ENCODE results near the gene SLC12A4. TPM values are rescaled to one million over a fixed set of nuclear protein-coding genes. Genes with fewer than 3 reads are reported as not detected.

Gene SLC12A4
- total RNA-seq, 1 donor from 2014 or later = 8.8 TPM

DNA sequence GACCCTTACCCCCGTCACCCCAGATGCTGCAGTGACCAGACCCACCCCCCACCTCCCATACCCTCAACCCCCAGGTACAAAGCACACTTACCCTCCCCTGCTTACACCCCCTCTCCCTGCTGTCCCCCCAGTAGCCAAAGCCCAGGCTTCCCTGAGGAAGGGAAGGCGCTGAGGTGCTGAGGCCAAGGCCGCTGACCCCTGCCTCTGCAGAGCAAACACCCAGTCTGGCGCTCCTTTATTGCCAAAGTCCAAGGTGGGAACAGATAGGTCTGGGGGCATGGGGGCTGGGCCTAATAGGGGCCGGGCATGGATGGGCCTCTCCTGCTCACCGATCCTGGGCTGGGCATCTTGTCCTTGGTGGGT, 25.2 kb downstream of the SLC12A4 start:
- Histone ChIP-seq H3K4me1 (peaks cover 16% of the 10 kb centered on the region), H3K9me3 (ENCODE audit: low read depth) (no peaks in the 10 kb centered on the region), H3K27me3 (no peaks in the 10 kb centered on the region), H3K79me2 (ENCODE audit: low read depth) (no peaks in the 10 kb centered on the region), H4K20me1 (ENCODE audit: low read depth) (peaks cover 37% of the 10 kb centered on the region), H3K4me2 (no peak overlapping the region), H3K9ac (no peak overlapping the region), H3F3A (ENCODE audit: low read depth) (peaks cover 36% of the 10 kb centered on the region), H3K36me3 (no peaks in the 10 kb centered on the region), H3K4me3 (no peak overlapping the region), H2AFZ (replicated peaks) (no peak overlapping the region), H3K27ac (no peak overlapping the region)
- Mint-ChIP-seq H3K4me3 (no peak overlapping the region), H3K9me3 (no peaks in the 10 kb centered on the region), H3K36me3 (peaks cover 1% of the 10 kb centered on the region), H3K27ac (peak overlapping the region; percentile 33), H3K27me3 (ENCODE audit: insufficient read depth, low read depth) (peaks cover 4% of the 10 kb centered on the region), H3K4me1 (peaks cover 20% of the 10 kb centered on the region)
- TF ChIP-seq, protein P1, sequence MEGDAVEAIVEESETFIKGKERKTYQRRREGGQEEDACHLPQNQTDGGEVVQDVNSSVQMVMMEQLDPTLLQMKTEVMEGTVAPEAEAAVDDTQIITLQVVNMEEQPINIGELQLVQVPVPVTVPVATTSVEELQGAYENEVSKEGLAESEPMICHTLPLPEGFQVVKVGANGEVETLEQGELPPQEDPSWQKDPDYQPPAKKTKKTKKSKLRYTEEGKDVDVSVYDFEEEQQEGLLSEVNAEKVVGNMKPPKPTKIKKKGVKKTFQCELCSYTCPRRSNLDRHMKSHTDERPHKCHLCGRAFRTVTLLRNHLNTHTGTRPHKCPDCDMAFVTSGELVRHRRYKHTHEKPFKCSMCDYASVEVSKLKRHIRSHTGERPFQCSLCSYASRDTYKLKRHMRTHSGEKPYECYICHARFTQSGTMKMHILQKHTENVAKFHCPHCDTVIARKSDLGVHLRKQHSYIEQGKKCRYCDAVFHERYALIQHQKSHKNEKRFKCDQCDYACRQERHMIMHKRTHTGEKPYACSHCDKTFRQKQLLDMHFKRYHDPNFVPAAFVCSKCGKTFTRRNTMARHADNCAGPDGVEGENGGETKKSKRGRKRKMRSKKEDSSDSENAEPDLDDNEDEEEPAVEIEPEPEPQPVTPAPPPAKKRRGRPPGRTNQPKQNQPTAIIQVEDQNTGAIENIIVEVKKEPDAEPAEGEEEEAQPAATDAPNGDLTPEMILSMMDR (IDR thresholded peaks at IDR 0.05) = no peak
- no peak for TF ChIP-seq EZH2 (IDR thresholded peaks at IDR 0.05)
- no peak for DNase-seq (ENCODE audit: low spot score)

DNA sequence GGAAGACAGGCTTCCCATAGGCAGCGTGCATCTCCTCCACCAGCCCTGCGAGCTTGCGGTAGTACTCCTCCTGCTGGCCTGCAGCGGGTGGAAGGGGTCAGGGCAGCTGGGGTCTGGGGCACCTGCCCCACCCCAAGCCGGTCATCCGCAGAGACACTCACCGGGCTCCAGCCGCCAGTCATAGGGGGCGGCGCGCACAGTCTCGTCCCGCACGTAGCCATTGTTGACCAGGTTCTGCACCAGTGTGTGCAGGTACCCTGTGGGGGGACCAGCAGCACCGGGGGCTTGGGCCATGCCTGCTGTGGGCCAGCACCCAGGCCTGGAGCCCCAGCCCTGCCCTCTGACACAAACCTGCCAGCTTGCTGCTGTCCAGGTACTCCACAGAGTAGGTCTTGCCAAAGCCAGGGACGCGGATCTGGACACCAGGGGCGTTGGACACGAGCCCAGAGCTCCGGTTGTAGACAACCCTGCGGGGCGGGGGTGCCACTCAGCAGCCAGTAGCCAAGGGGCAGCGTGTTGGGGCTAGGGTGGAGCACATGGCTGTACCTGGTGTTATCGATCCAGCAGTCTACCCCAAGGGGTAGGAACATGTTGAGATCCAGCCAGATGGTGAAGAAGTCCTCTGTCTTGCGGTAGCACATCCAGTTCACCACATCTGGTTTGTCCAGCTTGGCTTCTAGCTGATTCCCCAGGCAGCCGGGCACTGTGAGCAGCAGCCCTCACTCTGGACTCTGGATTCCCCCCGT, 25.8 kb downstream of the SLC12A4 start:
- peaks cover 36% of the 10 kb centered on the region for H3F3A ChIP-seq (ENCODE audit: low read depth)
- Mint-ChIP-seq H3K9me3 (no peaks in the 10 kb centered on the region), H3K36me3 (peaks cover 1% of the 10 kb centered on the region), H3K4me3 (no peak overlapping the region), H3K27ac (no peak overlapping the region), H3K4me1 (peaks cover 20% of the 10 kb centered on the region), H3K27me3 (ENCODE audit: insufficient read depth, low read depth) (peaks cover 3% of the 10 kb centered on the region)
- no peak for TF ChIP-seq EZH2phosphoT487 (IDR thresholded peaks at IDR 0.05)
- TF ChIP-seq, protein P1 (IDR thresholded peaks at IDR 0.05) = no peak
- TF ChIP-seq EZH2 (IDR thresholded peaks at IDR 0.05) = no peak
- peaks cover 16% of the 10 kb centered on the region for H3K4me1 ChIP-seq
- H3K9ac ChIP-seq = no peak overlapping the region
- H3K4me3 ChIP-seq = no peak overlapping the region
- peaks cover 37% of the 10 kb centered on the region for H4K20me1 ChIP-seq (ENCODE audit: low read depth)
- DNase-seq (ENCODE audit: low spot score) = no peak
- no peaks in the 10 kb centered on the region for H3K79me2 ChIP-seq (ENCODE audit: low read depth)
- H3K4me2 ChIP-seq = no peak overlapping the region
- H3K27me3 ChIP-seq = no peaks in the 10 kb centered on the region
- no peak overlapping the region for H2AFZ ChIP-seq (replicated peaks)
- no peaks in the 10 kb centered on the region for H3K9me3 ChIP-seq (ENCODE audit: low read depth)
- no peak overlapping the region for H3K27ac ChIP-seq
- H3K36me3 ChIP-seq = no peaks in the 10 kb centered on the region

DNA sequence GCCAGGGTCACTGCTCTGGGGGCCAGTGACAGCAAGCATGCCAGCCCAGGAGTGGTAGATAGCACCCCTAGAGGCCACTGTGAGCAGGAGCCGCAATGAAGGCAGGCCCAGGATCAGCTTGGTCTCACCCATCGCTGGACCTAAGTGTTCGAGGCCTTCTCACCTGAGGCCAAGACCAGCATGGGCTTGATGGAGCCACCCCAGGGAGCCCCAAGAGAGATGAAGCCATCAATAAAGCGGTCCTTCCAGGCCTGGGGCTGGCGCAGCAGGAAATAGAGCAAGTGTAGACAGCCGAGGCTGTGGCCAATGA, 26.3 kb downstream of the SLC12A4 start:
- DNase-seq (ENCODE audit: low spot score) = peak; percentile 73
- H3K36me3 ChIP-seq = no peaks in the 10 kb centered on the region
- Mint-ChIP-seq H3K27ac (no peak overlapping the region), H3K36me3 (peaks cover 1% of the 10 kb centered on the region), H3K4me3 (no peak overlapping the region), H3K9me3 (no peaks in the 10 kb centered on the region), H3K27me3 (ENCODE audit: insufficient read depth, low read depth) (peaks cover 5% of the 10 kb centered on the region), H3K4me1 (peaks cover 24% of the 10 kb centered on the region)
- peaks cover 17% of the 10 kb centered on the region for H3K4me1 ChIP-seq
- TF ChIP-seq EZH2phosphoT487 (IDR thresholded peaks at IDR 0.05) (no peak), EZH2 (IDR thresholded peaks at IDR 0.05) (no peak)
- TF ChIP-seq, protein P1 (IDR thresholded peaks at IDR 0.05) = peak; percentile 76
- peaks cover 36% of the 10 kb centered on the region for H3F3A ChIP-seq (ENCODE audit: low read depth)
- H4K20me1 ChIP-seq (ENCODE audit: low read depth) = peaks cover 39% of the 10 kb centered on the region
- H2AFZ ChIP-seq (replicated peaks) = no peak overlapping the region
- H3K9me3 ChIP-seq (ENCODE audit: low read depth) = no peaks in the 10 kb centered on the region
- no peak overlapping the region for H3K4me2 ChIP-seq
- no peaks in the 10 kb centered on the region for H3K27me3 ChIP-seq
- no peak overlapping the region for H3K4me3 ChIP-seq
- no peak overlapping the region for H3K9ac ChIP-seq
- no peak overlapping the region for H3K27ac ChIP-seq
- peaks cover 5% of the 10 kb centered on the region for H3K79me2 ChIP-seq (ENCODE audit: low read depth)

Measured in neural progenitor cell (in vitro differentiated cells).